ENCODE measurements around the gene DOLPP1. TPM values are rescaled to one million over a fixed set of nuclear protein-coding genes. Genes with fewer than 3 reads are reported as not detected.

The DOLPP1 gene
- total RNA-seq, 1 experiment from 2014 or later = 27.3 TPM

GRCh38 chr9:129064499-129064908, 16.4 kb upstream of the DOLPP1 start:
- no peaks in the 10 kb centered on the region for H3K36me3 ChIP-seq (ENCODE audit: low read depth, low read length)

GRCh38 chr9:129068110-129068509, 12.8 kb upstream of the DOLPP1 start:
- no peak overlapping the region for H3K4me2 ChIP-seq (ENCODE audit: low read length)
- intact Hi-C loops (cut with micrococcal nuclease) = no loop called here
- POLR2A ChIA-PET (ENCODE audit: unreplicated experiment) = interaction anchor here (0.6 kb wide), 1 partner anchor 101 kb away, joined by 6 read pairs; no protein-coding TSS in a partner anchor
- H2AFZ ChIP-seq (ENCODE audit: low read length) = no peak overlapping the region
- DNase-seq (no peak), ATAC-seq (no peak)
- H3K36me3 ChIP-seq (ENCODE audit: low read depth, low read length) = no peaks in the 10 kb centered on the region
- H3K4me3 ChIP-seq (ENCODE audit: low read length) = no peak overlapping the region
- H3K9ac ChIP-seq (ENCODE audit: low read length) = no peak overlapping the region
- BruUV-seq (replicated peaks) = no TSS peak
- CTCF ChIA-PET = no interaction called here
- no peaks in the 10 kb centered on the region for H3K9me2 ChIP-seq (replicated peaks; ENCODE audit: low read length)
- TF ChIP-seq CTCF (conservative IDR thresholded peaks at IDR 0.05; ENCODE audit: low read depth, low read length) (no peak), EZH2phosphoT487 (IDR thresholded peaks at IDR 0.05; ENCODE audit: borderline replicate concordance, low read length) (no peak), EZH2 (IDR thresholded peaks at IDR 0.05; ENCODE audit: low read length, unreplicated experiment) (no peak)
- no peaks in the 10 kb centered on the region for H3K27me3 ChIP-seq (ENCODE audit: low read length)
- no peaks in the 10 kb centered on the region for H4K20me1 ChIP-seq (ENCODE audit: low read length)
- H3K4me1 ChIP-seq (ENCODE audit: insufficient read depth, low read length) = no peaks in the 10 kb centered on the region
- H3K27ac ChIP-seq (ENCODE audit: low read length) = no peak overlapping the region
- no peaks in the 10 kb centered on the region for H3K79me2 ChIP-seq (ENCODE audit: low read length)
- H3K9me3 ChIP-seq (ENCODE audit: low read length) = no peaks in the 10 kb centered on the region
- H3F3A ChIP-seq (ENCODE audit: low read length, unreplicated experiment) = no peaks in the 10 kb centered on the region

More at GRCh38 chr9:129064499-129064908, 16.4 kb upstream of the DOLPP1 start:
- peaks cover 4% of the 10 kb centered on the region for H3K4me1 ChIP-seq (ENCODE audit: insufficient read depth, low read length)
- H3K27me3 ChIP-seq (ENCODE audit: low read length) = no peaks in the 10 kb centered on the region
- ChIA-PET CTCF (no interaction called here), POLR2A (ENCODE audit: unreplicated experiment) (no interaction called here)
- H3F3A ChIP-seq (ENCODE audit: low read length, unreplicated experiment) = no peaks in the 10 kb centered on the region
- ATAC-seq (no peak), DNase-seq (no peak)
- no peaks in the 10 kb centered on the region for H3K9me3 ChIP-seq (ENCODE audit: low read length)
- intact Hi-C loops (cut with micrococcal nuclease) = no loop called here
- no peaks in the 10 kb centered on the region for H4K20me1 ChIP-seq (ENCODE audit: low read length)
- H3K4me2 ChIP-seq (ENCODE audit: low read length) = no peak overlapping the region
- BruUV-seq (replicated peaks) = no TSS peak
- H3K9ac ChIP-seq (ENCODE audit: low read length) = no peak overlapping the region
- H3K9me2 ChIP-seq (replicated peaks; ENCODE audit: low read length) = no peaks in the 10 kb centered on the region
- no peak overlapping the region for H3K4me3 ChIP-seq (ENCODE audit: low read length)
- no peak overlapping the region for H2AFZ ChIP-seq (ENCODE audit: low read length)
- no peak overlapping the region for H3K27ac ChIP-seq (ENCODE audit: low read length)
- no peaks in the 10 kb centered on the region for H3K79me2 ChIP-seq (ENCODE audit: low read length)
- TF ChIP-seq CTCF (conservative IDR thresholded peaks at IDR 0.05; ENCODE audit: low read depth, low read length) (no peak), EZH2phosphoT487 (IDR thresholded peaks at IDR 0.05; ENCODE audit: borderline replicate concordance, low read length) (no peak), EZH2 (IDR thresholded peaks at IDR 0.05; ENCODE audit: low read length, unreplicated experiment) (no peak)

- POLR2A ChIA-PET (ENCODE audit: unreplicated experiment) = interaction anchor here (0.6 kb wide), 1 partner anchor 102 kb away, joined by 6 read pairs; no protein-coding TSS in a partner anchor
- Histone ChIP-seq H3K4me3 (ENCODE audit: low read length) (no peak overlapping the region), H4K20me1 (ENCODE audit: low read length) (no peaks in the 10 kb centered on the region), H3K9me2 (replicated peaks; ENCODE audit: low read length) (no peaks in the 10 kb centered on the region), H3K36me3 (ENCODE audit: low read depth, low read length) (no peaks in the 10 kb centered on the region), H3K4me2 (ENCODE audit: low read length) (no peak overlapping the region), H3K27ac (ENCODE audit: low read length) (no peak overlapping the region), H3F3A (ENCODE audit: low read length, unreplicated experiment) (no peaks in the 10 kb centered on the region), H3K27me3 (ENCODE audit: low read length) (no peaks in the 10 kb centered on the region), H2AFZ (ENCODE audit: low read length) (no peak overlapping the region), H3K79me2 (ENCODE audit: low read length) (no peaks in the 10 kb centered on the region), H3K4me1 (ENCODE audit: insufficient read depth, low read length) (no peaks in the 10 kb centered on the region), H3K9me3 (ENCODE audit: low read length) (no peaks in the 10 kb centered on the region), H3K9ac (ENCODE audit: low read length) (no peak overlapping the region)
- CTCF ChIA-PET = no interaction called here
- ATAC-seq = no peak
- no TSS peak for BruUV-seq (replicated peaks)
- no peak for TF ChIP-seq CTCF (conservative IDR thresholded peaks at IDR 0.05; ENCODE audit: low read depth, low read length)
- TF ChIP-seq EZH2phosphoT487 (IDR thresholded peaks at IDR 0.05; ENCODE audit: borderline replicate concordance, low read length) = no peak
- no peak for TF ChIP-seq EZH2 (IDR thresholded peaks at IDR 0.05; ENCODE audit: low read length, unreplicated experiment)
- no peak for DNase-seq
- intact Hi-C loops (cut with micrococcal nuclease) = no loop called here
Measured at GRCh38 chr9:129068990-129069861, 11.7 kb upstream of the DOLPP1 start.

Data from PC-3 (cell line).